ENCODE measurements around the gene TYW1B. TPM values are rescaled to one million over a fixed set of nuclear protein-coding genes. Genes with fewer than 3 reads are reported as not detected.
"Not testable (repeated sequence)": the region's sequence is repeated elsewhere in the genome, so short reads cannot be mapped to it uniquely, and the experiment has no call there.

Gene TYW1B
- total RNA-seq, 4 donors from 2014 or later: 1.7 to 4.5 (median 3.2) TPM

GRCh38 chr7:72690177-72690576 is 137.8 kb downstream of the TYW1B start:
- ATAC-seq: not testable (repeated sequence)
- 80 to 84% methylated on average over 2 of the region's 2 CpGs for WGBS, 2 donors (ENCODE audit: low coverage in 1 of 2)

GRCh38 chr7:72689344-72689743 is 138.7 kb downstream of the TYW1B start:
- WGBS, 2 donors (ENCODE audit: low coverage in 1 of 2): 83% methylated on average over 1 of the region's 1 CpG; no CpG with 5 or more reads in 1 of the 2 donors
- ATAC-seq: not testable (repeated sequence)

More at GRCh38 chr7:72690177-72690576, 137.8 kb downstream of the TYW1B start:
- H3K9me3 ChIP-seq, H3K27ac ChIP-seq, H3K27me3 ChIP-seq, H3K4me3 ChIP-seq, H3K4me1 ChIP-seq: not testable (repeated sequence)
- peaks cover 0 to 20% of the 10 kb centered on the region in 2 donors for H3K36me3 ChIP-seq

GRCh38 chr7:72681211-72681610 is 146.8 kb downstream of the TYW1B start:
- H3K36me3 ChIP-seq, ATAC-seq, H3K4me1 ChIP-seq, H3K27ac ChIP-seq, H3K4me3 ChIP-seq, H3K27me3 ChIP-seq, H3K9me3 ChIP-seq: not testable (repeated sequence)
- 20 to 80% methylated on average over 1 to 4 of the region's 4 CpGs for WGBS, 2 donors (ENCODE audit: low coverage in 1 of 2)

More at GRCh38 chr7:72689344-72689743, 138.7 kb downstream of the TYW1B start:
- not testable (repeated sequence) for H3K4me1 ChIP-seq, H3K4me3 ChIP-seq, H3K27ac ChIP-seq, H3K27me3 ChIP-seq, H3K9me3 ChIP-seq
- H3K36me3 ChIP-seq: peaks cover 0 to 20% of the 10 kb centered on the region in 2 donors

- H3K27ac ChIP-seq, ATAC-seq, H3K4me1 ChIP-seq, H3K9me3 ChIP-seq, H3K27me3 ChIP-seq, H3K4me3 ChIP-seq, H3K36me3 ChIP-seq: not testable (repeated sequence)
- 92 to 94% methylated on average over 2 to 6 of the region's 6 CpGs for WGBS, 2 donors (ENCODE audit: low coverage in 1 of 2)
These were observed 151.1 kb downstream of the TYW1B start for GRCh38 chr7:72676880-72677279.

- not testable (repeated sequence) for H3K36me3 ChIP-seq, ATAC-seq, H3K4me1 ChIP-seq, H3K4me3 ChIP-seq, H3K9me3 ChIP-seq, H3K27me3 ChIP-seq, H3K27ac ChIP-seq
- WGBS, 2 donors (ENCODE audit: low coverage in 1 of 2): 53 to 70% methylated on average over 2 to 5 of the region's 5 CpGs
These were observed 151.8 kb downstream of the TYW1B start for GRCh38 chr7:72676086-72676690.

DNA sequence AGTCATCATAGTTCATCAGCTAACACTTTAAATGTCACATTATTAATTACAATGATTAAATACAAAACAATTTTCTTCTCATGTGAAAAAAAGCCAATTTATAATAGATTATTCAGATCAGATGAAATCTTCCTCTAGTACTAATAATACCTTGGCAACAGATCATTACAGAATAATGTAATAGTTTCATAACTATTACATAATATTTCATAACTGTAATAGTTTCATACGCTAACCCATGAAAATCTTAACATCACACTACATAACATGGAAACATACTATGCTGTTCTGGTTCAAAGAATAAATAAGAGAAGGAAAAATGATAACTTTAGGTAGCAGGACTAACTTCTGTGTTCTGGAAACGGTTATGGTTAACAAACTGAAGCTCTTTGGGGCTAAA is 152.3 kb downstream of the TYW1B start:
- WGBS, 2 donors (ENCODE audit: low coverage in 1 of 2): 56 to 65% methylated on average over 2 of the region's 2 CpGs
- not testable (repeated sequence) for H3K4me1 ChIP-seq, ATAC-seq, H3K9me3 ChIP-seq, H3K4me3 ChIP-seq, H3K27ac ChIP-seq, H3K27me3 ChIP-seq, H3K36me3 ChIP-seq

DNA sequence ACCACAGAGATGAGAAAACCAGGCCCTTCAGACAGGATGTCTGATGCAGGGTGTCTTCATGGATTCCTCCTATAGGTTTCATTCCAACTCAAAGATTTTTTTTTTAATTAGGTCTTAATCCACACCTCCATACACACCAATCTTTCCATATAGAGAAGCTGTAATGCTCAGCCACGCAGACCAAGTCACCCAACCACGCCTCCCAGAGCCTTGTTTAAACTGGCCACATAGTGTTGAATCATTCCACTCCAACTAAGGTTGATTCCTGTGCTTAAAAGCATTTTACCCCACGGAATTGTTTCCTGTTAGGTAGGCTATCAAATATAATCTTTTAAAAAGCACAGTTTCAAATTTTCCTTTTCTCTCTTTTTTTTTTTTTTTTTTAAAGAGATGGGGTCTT is 153.6 kb downstream of the TYW1B start:
- ATAC-seq: no peak
- 85 to 93% methylated on average over 3 of the region's 3 CpGs for WGBS, 2 donors (ENCODE audit: low coverage in 1 of 2)
- H3K4me3 ChIP-seq: no peak overlapping the region
- H3K27ac ChIP-seq: no peak overlapping the region
- TF ChIP-seq POLR2A (IDR thresholded peaks at IDR 0.05): no peak
- no peak for TF ChIP-seq POLR2AphosphoS5 (IDR thresholded peaks at IDR 0.05)
- TF ChIP-seq, protein P1, sequence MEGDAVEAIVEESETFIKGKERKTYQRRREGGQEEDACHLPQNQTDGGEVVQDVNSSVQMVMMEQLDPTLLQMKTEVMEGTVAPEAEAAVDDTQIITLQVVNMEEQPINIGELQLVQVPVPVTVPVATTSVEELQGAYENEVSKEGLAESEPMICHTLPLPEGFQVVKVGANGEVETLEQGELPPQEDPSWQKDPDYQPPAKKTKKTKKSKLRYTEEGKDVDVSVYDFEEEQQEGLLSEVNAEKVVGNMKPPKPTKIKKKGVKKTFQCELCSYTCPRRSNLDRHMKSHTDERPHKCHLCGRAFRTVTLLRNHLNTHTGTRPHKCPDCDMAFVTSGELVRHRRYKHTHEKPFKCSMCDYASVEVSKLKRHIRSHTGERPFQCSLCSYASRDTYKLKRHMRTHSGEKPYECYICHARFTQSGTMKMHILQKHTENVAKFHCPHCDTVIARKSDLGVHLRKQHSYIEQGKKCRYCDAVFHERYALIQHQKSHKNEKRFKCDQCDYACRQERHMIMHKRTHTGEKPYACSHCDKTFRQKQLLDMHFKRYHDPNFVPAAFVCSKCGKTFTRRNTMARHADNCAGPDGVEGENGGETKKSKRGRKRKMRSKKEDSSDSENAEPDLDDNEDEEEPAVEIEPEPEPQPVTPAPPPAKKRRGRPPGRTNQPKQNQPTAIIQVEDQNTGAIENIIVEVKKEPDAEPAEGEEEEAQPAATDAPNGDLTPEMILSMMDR (IDR thresholded peaks at IDR 0.05): no peak
- no peak for TF ChIP-seq EP300 (IDR thresholded peaks at IDR 0.05)
- peaks cover 0 to under 1% of the 10 kb centered on the region in 2 donors for H3K36me3 ChIP-seq
- no peaks in the 10 kb centered on the region for H3K9me3 ChIP-seq
- no peaks in the 10 kb centered on the region for H3K4me1 ChIP-seq
- H3K27me3 ChIP-seq: no peaks in the 10 kb centered on the region

DNA sequence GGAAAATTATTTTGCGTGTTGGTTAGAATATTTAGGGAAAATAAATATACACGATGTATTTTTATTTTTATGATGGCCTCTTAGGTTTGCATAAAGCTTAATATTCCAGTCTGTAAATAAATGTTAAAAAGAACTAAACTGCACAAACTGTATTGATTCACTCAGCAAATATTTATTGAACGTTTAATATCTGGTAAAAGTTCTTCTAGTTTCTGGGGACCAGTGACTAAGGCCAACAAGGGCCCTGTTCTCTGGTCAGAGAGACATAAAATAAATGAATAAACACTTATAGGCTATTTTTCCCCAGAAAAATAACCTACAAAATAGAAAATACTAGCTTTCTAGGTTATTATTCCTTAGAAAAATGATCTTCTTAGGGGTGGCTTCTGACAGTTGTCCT is 157.2 kb downstream of the TYW1B start:
- H3K36me3 ChIP-seq, H3K4me3 ChIP-seq, ATAC-seq, H3K9me3 ChIP-seq, H3K27ac ChIP-seq, H3K27me3 ChIP-seq, H3K4me1 ChIP-seq: not testable (repeated sequence)
- WGBS, 2 donors (ENCODE audit: low coverage in 1 of 2): 89 to 94% methylated on average over 2 to 3 of the region's 3 CpGs

DNA sequence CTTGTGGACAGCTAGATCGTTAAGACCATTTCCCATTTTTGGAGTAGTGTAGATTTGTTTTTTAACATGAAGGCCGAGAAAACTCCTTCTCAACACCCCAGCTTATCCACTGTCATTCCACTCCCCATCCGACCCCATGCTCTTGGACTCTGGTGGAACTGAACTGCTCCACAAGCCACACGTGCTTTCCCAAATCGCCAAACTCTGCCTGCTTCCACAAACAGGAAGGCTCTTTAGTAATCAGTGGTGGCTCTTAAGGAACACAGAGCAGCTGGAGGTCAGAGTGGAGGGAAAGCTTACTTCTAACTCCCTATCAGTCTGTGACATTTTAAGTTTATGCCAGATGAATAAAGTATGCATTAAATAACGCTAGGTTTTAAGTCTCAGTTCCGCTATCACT is 159.6 kb downstream of the TYW1B start:
- H3K27ac ChIP-seq, H3K4me3 ChIP-seq, H3K4me1 ChIP-seq, H3K36me3 ChIP-seq, H3K27me3 ChIP-seq, ATAC-seq, H3K9me3 ChIP-seq: not testable (repeated sequence)
- 50 to 65% methylated on average over 4 to 5 of the region's 7 CpGs for whole genome bisulfite sequencing, 2 donors (ENCODE audit: low coverage in 1 of 2)

DNA sequence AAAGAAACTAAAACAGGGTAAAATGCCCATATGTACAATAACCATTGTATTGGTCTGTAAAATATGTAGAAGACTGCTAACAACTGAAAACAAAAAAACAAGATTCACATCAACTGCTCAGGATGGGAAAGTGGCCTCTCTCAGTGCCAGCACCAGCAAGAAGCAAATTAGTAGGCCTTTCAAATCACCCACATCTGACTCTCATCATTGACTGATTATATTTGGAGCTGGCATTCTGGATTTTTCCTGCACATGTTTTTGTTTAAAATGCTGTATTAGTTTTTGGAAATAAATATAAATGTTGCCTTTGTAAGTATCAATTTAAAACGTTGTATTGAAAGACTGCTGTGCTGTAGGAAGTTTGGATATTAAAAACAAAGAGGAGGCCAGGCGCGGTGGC is 161.0 kb downstream of the TYW1B start:
- H3K27ac ChIP-seq, H3K4me3 ChIP-seq, ATAC-seq, H3K4me1 ChIP-seq, H3K9me3 ChIP-seq, H3K27me3 ChIP-seq, H3K36me3 ChIP-seq: not testable (repeated sequence)
- WGBS, 2 donors (ENCODE audit: low coverage in 1 of 2): 13 to 29% methylated on average over 1 to 3 of the region's 3 CpGs

- H3K27me3 ChIP-seq, H3K36me3 ChIP-seq, ATAC-seq, H3K4me1 ChIP-seq, H3K27ac ChIP-seq, H3K9me3 ChIP-seq, H3K4me3 ChIP-seq: not testable (repeated sequence)
- WGBS, 2 donors (ENCODE audit: low coverage in 1 of 2): 79 to 92% methylated on average over 2 to 4 of the region's 4 CpGs
These were observed 179.4 kb downstream of the TYW1B start for GRCh38 chr7:72648574-72648973.

- not testable (repeated sequence) for ATAC-seq, H3K36me3 ChIP-seq
- 100% methylated on average over 1 of the region's 1 CpG for WGBS, 2 donors (ENCODE audit: low coverage in 1 of 2)
These were observed 184.3 kb downstream of the TYW1B start for GRCh38 chr7:72643708-72644107.

More at GRCh38 chr7:72643708-72644107, 184.3 kb downstream of the TYW1B start:
- not testable (repeated sequence) for H3K27me3 ChIP-seq, H3K27ac ChIP-seq, H3K4me3 ChIP-seq, H3K9me3 ChIP-seq, H3K4me1 ChIP-seq

Data from gastroesophageal sphincter (tissue), 4 donors.